BJ (cell line): Measurements from ENCODE around the gene SLC4A5. TPM values are rescaled to one million over a fixed set of nuclear protein-coding genes. Genes with fewer than 3 reads are reported as not detected.
A peak's percentile ranks its signal among the peaks of the same experiment; 100 is the strongest.

ENCODE experiments used
- CTCF ChIA-PET: fragments of 350-600 bp; formaldehyde crosslinking; extraction: SDS; loops from one replicate; lab custom pipeline; 2021; ENCODE audit warnings: antibody characterized with exemption, inconsistent platforms; lab: Yijun Ruan, JAX
- POLR2A ChIA-PET: fragments of 300-600 bp; sonication (Branson Sonifier 250); formaldehyde crosslinking; extraction: SDS; loops from one replicate; lab custom pipeline; 2021; ENCODE audit warnings: antibody characterized with exemption; lab: Charles Lee
- DNase-seq: peaks from one replicate; pipeline ENCODE4 v3.0.0-alpha.2; 2011; ENCODE audit warnings: low read depth
- H3K27me3 ChIP-seq: 2 replicates; pipeline ENCODE4 v1.6.0; 2011; ENCODE audit warnings: low read length; ENCODE audit not compliant: control insufficient read depth, insufficient read depth
- H3K36me3 ChIP-seq: 2 replicates; pipeline ENCODE4 v1.5.1; 2011; ENCODE audit warnings: low read length; ENCODE audit not compliant: control insufficient read depth, insufficient read depth
- H3K4me3 ChIP-seq: 2 replicates; pipeline ENCODE4 v1.5.1; 2011; ENCODE audit warnings: low read depth, mild to moderate bottlenecking, control low read depth, low read length
- CTCF ChIP-seq: IDR thresholded peaks from 2 replicates; pipeline ENCODE4 v1.5.1; 2011; ENCODE audit warnings: low read depth, mild to moderate bottlenecking, control low read depth, inconsistent platforms, low read length, moderate library complexity; ENCODE audit not compliant: insufficient read depth
- polyA plus RNA-seq: library from polyadenylated mRNA; depleted of rRNA; stranded (reverse); fragments of >200 nt; gene quantifications from 2 replicates; pipeline ENCODE4 v1.2.3, GENCODE V29; 2011

Gene SLC4A5
- polyA plus RNA-seq, 1 experiment = 0.07 TPM

GRCh38 chr2:74334931-74335333, 8.3 kb downstream of the SLC4A5 start:
- POLR2A ChIA-PET = interaction anchor here (0.7 to 1.0 kb wide), 2 partner anchors 19 to 86 kb away, joined by 3 to 4 read pairs; partner anchors contain the start of genes C2orf81 and WDR54
- CTCF ChIA-PET = interaction anchor here (0.6 to 5.6 kb wide), 52 partner anchors 8 to 524 kb away, joined by 3 to 75 read pairs (median 5); partner anchors contain the start of genes CCDC142, DCTN1, INO80B and SLC4A5
- no peak overlapping the region for H3K4me3 ChIP-seq
- no peaks in the 10 kb centered on the region for H3K27me3 ChIP-seq
- TF ChIP-seq CTCF = peak; percentile 98
- DNase-seq = peak; percentile 20
- H3K36me3 ChIP-seq = no peaks in the 10 kb centered on the region

- POLR2A ChIA-PET = interaction anchor here (1.0 kb wide), 1 partner anchor 87 kb away, joined by 3 read pairs; the partner anchor contains the start of genes C2orf81 and WDR54
- CTCF ChIA-PET = interaction anchor here (0.6 to 5.6 kb wide), 46 partner anchors 7 to 523 kb away, joined by 3 to 75 read pairs (median 5); partner anchors contain the start of genes DCTN1, INO80B, SLC4A5 and STAMBP
Observed at GRCh38 chr2:74333896-74334586, 9.2 kb downstream of the SLC4A5 start.

GRCh38 chr2:74333175-74333574, 10.0 kb downstream of the SLC4A5 start:
- no peak for DNase-seq
- H3K36me3 ChIP-seq = no peaks in the 10 kb centered on the region
- no peaks in the 10 kb centered on the region for H3K27me3 ChIP-seq
- TF ChIP-seq CTCF = peak; percentile 58
- POLR2A ChIA-PET = no interaction called here
- CTCF ChIA-PET = interaction anchor here (0.7 to 5.6 kb wide), 10 partner anchors 9 to 508 kb away, joined by 3 to 75 read pairs (median 4); partner anchors contain the start of gene STAMBP
- H3K4me3 ChIP-seq = no peak overlapping the region

More at GRCh38 chr2:74333896-74334586, 9.2 kb downstream of the SLC4A5 start:
- H3K4me3 ChIP-seq = no peak overlapping the region
- H3K27me3 ChIP-seq = no peaks in the 10 kb centered on the region
- no peaks in the 10 kb centered on the region for H3K36me3 ChIP-seq
- DNase-seq = no peak
- TF ChIP-seq CTCF = no peak

GRCh38 chr2:74332550-74333174, 10.6 kb downstream of the SLC4A5 start:
- CTCF ChIA-PET = interaction anchor here (0.7 to 5.6 kb wide), 7 partner anchors 8 to 508 kb away, joined by 3 to 75 read pairs (median 4); partner anchors contain the start of gene STAMBP
- no peak overlapping the region for H3K4me3 ChIP-seq
- no peak for DNase-seq
- POLR2A ChIA-PET = no interaction called here
- TF ChIP-seq CTCF = no peak
- no peaks in the 10 kb centered on the region for H3K36me3 ChIP-seq
- H3K27me3 ChIP-seq = no peaks in the 10 kb centered on the region

GRCh38 chr2:74328573-74328972, 14.6 kb downstream of the SLC4A5 start:
- no peaks in the 10 kb centered on the region; the same call in none of the 2 replicates for H3K27me3 ChIP-seq
- no peak for TF ChIP-seq CTCF
- ChIA-PET CTCF (interaction anchor here (0.8 to 2.4 kb wide), 2 partner anchors 7 to 12 kb away, joined by 3 to 11 read pairs; no protein-coding TSS in a partner anchor), POLR2A (no interaction called here)
- DNase-seq = no peak
- H3K36me3 ChIP-seq = no peaks in the 10 kb centered on the region
- H3K4me3 ChIP-seq = no peak overlapping the region
